DOHH2 (cell line): ENCODE data around the gene BRPF3.

Experiments used
- EZH2phosphoT487 ChIP-seq: fragments of 200-600 bp; sonication (generic); IDR thresholded peaks from 2 replicates; pipeline ENCODE4 v1.6.1; 2017; ENCODE audit warnings: borderline replicate concordance, mild to moderate bottlenecking, antibody characterized with exemption, low read length, moderate library complexity, mixed read lengths
- TF ChIP-seq, protein P1 (sequence below): fragments of 200-600 bp; sonication (generic); IDR thresholded peaks from one replicate; pipeline ENCODE4 v1.5.1; 2014; ENCODE audit warnings: antibody characterized with exemption, mild to moderate bottlenecking, low read depth, low read length; ENCODE audit not compliant: poor library complexity, severe bottlenecking

DNA sequence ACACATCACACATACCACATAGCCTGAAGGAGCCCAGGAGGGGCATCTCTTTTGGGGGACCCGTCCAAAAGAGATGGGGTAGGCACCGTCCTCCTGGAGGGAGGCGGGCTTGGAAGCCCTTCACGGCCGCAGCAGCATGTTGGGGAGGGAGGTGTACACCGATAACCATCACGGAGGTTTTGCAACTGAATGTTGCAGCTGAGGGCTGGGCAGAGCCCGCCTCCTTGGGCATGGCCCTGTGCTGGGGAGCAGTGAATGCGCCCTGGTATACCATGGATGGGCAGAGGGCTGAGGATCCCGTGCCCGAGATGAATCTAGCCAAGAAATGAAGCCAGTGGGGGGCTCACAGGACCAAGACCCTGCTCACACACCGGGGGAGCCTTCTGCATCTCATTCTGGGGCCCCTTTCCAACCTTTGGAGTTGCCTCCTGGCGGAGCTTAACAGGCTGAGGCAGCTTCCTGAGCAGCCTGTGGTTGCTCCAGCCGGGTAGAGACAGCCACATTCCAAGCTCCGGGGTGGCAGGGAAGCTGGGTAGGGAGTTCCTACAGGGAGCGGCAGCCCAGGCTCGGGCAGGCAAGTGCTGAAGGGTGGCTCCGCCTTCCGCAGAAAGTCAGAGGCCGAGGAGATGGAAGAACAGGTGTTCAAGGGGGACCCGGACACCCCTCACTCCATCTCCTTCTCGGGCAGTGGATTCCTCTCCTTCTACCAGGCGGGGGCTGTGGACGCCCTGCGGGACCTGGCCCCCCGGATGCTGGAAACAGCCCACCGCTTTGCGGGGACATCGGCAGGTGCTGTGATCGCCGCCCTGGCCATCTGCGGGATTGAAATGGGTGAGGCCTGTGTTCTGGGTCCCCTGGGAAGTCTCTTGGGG is 73.5 kb downstream of the BRPF3 start, which contains the start of gene PNPLA1:
- TF ChIP-seq, protein P1, sequence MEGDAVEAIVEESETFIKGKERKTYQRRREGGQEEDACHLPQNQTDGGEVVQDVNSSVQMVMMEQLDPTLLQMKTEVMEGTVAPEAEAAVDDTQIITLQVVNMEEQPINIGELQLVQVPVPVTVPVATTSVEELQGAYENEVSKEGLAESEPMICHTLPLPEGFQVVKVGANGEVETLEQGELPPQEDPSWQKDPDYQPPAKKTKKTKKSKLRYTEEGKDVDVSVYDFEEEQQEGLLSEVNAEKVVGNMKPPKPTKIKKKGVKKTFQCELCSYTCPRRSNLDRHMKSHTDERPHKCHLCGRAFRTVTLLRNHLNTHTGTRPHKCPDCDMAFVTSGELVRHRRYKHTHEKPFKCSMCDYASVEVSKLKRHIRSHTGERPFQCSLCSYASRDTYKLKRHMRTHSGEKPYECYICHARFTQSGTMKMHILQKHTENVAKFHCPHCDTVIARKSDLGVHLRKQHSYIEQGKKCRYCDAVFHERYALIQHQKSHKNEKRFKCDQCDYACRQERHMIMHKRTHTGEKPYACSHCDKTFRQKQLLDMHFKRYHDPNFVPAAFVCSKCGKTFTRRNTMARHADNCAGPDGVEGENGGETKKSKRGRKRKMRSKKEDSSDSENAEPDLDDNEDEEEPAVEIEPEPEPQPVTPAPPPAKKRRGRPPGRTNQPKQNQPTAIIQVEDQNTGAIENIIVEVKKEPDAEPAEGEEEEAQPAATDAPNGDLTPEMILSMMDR, result no peak
- no peak for TF ChIP-seq EZH2phosphoT487
